ENCODE results near the gene KCNJ14.

Gene KCNJ14

GRCh38 chr19:48455171-48455907 is at the start of gene KCNJ14:
KCNJ14 (plus strand) TSS chr19:48455574; CDS start chr19:48461725, 6,151 bp downstream.
- DNase-seq = no peak

DNA sequence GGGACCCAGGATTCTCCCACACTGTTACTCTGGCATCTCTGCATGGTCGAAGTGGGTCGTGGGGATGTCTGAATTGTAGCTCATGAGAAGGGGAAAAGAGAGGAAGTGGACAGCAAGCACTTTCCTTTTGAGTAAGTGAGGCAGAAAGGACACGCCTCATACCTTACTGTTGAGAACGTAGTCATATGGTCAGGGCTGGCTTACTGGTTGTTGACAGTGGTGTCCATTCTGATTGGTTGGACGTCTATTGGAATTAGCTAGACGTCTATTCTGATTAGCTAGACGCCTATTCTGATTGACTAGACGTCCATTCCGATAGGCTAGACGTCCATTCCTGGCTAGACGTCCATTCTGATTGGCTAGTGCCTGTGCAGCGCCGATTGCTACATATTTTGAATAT is 49.5 kb upstream of the KCNJ14 start:
- DNase-seq = no peak

GRCh38 chr19:48413879-48414587 is 41.3 kb upstream of the KCNJ14 start:
- DNase-seq = no peak

- peak; percentile 68 to 69 for DNase-seq
Observed at GRCh38 chr19:48415395-48415794, 40.0 kb upstream of the KCNJ14 start.

DNA sequence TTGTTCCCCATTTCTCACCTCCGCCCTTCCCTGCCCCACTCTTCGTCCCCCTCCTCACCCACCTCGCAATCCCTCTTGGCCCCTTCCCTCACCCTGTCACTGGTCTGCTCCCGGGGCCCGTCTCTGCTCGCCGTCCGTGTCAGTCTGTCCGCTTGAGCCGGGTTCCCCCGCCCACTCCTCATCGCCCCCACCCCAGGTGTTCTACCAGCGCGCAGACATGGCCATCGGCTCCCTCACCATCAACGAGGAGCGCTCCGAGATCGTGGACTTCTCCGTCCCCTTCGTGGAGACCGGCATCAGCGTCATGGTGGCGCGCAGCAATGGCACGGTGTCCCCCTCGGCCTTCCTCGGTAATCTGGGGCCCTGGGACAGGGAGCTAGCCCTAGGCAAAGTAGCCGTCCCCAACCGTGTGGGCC is 39.6 kb upstream of the KCNJ14 start:
- DNase-seq = no peak

DNA sequence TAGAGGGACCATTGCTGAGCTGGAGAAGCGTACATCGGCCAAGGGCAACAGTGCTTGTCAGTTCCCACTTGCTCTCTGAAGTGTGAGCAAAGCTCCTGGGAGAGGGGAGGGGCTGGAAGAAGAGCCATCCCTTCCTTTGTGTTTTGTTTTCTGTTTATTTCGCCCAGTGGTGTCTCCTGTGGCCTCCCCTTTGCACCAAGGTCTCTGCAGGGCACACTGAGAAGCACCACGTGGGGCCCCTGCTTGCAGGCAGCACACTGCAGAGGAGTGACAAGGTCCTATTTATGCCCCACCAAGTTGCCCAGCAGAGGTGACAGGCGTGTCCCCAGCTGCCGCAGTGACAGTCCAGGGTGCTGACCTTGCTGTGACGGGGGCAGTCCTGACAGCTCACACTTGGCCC is 38.0 kb upstream of the KCNJ14 start:
- no peak for DNase-seq

DNA sequence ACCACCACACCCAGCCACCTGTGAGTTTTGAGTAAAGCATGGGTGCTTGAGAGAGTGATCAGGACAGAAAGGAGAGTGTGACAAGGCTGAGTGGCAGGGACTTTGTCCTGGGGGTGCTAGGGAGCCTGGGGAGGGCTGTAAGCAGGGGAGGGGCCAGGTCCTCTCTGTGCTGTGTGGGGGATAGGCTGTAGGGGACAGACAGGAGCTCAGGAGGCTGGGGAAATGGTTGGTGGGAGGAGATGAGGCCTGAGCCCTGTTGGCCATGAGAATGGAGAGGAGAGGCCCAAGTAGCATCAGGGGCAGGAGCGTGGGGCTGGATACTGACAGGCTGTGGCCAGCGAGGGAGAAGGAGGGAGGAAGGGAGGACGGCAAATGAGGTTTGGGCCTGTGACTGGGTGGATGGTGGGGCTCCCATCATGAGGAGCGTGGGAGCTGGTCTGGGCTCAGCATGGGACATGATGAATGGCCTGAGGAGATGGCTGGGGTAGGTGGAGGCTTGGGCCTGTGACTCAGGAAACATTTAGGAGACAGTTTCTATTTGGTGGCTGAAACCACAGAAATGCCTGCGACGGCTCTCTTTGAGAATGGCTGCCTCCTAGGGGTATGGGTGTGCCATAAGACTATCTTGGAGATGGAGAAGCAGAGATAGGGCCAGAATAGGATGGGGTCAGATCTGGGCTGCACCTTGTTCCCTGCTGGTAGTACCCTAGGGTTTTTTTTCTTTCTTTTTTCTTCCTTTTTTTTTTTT is 36.9 kb upstream of the KCNJ14 start:
- DNase-seq = no peak

- DNase-seq = peak; percentile 61 to 66
Observed at GRCh38 chr19:48419158-48419920, 36.0 kb upstream of the KCNJ14 start.

- no peak for DNase-seq
Observed at GRCh38 chr19:48421548-48421947, 33.8 kb upstream of the KCNJ14 start.

- no peak for DNase-seq
Observed at GRCh38 chr19:48424694-48425219, 30.6 kb upstream of the KCNJ14 start.

- no peak for DNase-seq
Observed at GRCh38 chr19:48428670-48429069, 26.7 kb upstream of the KCNJ14 start.

DNA sequence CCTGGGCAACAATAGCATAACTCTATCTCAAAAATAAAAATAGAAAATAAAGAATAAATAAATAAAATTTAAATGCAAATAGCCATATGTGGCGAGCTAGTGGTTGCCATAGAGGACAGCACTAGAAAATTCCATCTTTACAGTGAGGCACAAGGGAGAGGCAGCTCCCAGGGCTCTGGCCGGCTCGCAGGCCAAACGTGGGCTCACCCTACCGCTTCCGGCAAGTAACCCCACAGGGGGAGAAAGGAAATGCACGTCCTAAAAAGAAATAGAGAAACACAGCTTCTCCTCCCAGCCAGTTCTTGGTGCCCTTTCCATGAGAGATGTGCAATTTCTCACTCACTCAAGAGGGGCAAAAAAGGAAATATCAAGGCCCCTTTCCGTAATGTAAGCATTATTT is 22.0 kb upstream of the KCNJ14 start:
- no peak for DNase-seq

DNA sequence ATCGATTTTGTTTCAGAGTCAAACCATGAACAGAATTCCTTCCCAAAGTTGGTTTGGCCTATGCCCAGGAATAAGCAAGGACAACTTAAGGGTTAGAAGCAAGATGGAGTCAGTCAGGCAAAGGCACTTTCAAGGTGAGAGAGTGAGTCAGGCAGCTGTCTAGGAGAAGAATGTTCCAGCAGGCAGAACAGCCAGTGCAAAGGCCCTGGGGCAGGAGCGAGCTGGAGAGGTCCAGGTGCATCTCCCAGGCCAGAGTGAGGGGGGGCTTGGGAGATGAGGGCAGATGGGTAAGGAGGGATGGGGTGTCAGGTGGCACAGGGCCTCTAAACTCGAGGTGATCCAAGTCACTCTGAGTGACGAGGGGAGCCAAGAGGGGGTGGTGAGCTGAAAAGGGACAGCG is 18.8 kb upstream of the KCNJ14 start:
- DNase-seq = no peak

- no peak for DNase-seq
Observed at GRCh38 chr19:48441360-48442050, 13.9 kb upstream of the KCNJ14 start.

DNA sequence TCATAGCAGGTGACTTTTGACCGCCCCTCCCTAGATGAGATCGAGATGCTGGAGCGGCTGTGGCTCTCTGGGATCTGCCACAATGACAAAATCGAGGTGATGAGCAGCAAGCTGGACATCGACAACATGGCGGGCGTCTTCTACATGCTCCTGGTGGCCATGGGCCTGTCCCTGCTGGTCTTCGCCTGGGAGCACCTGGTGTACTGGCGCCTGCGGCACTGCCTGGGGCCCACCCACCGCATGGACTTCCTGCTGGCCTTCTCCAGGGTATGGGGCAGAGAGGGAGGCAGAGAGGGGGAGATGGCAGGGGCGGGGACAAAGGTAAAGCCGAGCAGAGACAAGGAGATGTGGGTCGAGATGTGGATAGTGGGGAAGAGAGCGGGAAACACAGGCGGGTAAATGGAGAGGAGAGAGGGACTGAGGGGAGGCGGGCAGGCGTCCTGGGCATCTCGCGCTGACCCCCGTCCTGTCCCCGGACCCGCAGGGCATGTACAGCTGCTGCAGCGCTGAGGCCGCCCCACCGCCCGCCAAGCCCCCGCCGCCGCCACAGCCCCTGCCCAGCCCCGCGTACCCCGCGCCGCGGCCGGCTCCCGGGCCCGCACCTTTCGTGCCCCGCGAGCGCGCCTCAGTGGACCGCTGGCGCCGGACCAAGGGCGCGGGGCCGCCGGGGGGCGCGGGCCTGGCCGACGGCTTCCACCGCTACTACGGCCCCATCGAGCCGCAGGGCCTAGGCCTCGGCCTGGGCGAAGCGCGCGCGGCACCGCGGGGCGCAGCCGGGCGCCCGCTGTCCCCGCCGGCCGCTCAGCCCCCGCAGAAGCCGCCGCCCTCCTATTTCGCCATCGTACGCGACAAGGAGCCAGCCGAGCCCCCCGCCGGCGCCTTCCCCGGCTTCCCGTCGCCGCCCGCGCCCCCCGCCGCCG is 13.0 kb upstream of the KCNJ14 start:
- DNase-seq = no peak

- no peak for DNase-seq
Observed at GRCh38 chr19:48443256-48443655, 12.1 kb upstream of the KCNJ14 start.

DNA sequence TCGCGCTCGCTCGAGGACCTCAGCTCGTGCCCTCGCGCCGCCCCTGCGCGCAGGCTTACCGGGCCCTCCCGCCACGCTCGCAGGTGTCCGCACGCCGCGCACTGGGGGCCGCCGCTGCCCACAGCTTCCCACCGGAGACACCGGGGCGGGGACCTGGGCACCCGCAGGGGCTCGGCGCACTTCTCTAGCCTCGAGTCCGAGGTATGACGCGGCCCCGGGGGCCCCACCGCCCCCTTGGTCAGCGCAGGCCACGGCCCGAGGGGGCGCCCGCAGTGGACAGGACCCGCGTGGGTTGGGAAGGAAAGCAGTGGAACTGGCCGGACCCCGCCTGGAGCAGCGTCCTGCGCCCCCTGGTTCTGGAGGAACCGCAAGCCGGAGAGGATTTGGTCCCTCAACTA is 11.6 kb upstream of the KCNJ14 start:
- DNase-seq = no peak

GRCh38 chr19:48444129-48444935 is 11.0 kb upstream of the KCNJ14 start:
- no peak for DNase-seq

DNA sequence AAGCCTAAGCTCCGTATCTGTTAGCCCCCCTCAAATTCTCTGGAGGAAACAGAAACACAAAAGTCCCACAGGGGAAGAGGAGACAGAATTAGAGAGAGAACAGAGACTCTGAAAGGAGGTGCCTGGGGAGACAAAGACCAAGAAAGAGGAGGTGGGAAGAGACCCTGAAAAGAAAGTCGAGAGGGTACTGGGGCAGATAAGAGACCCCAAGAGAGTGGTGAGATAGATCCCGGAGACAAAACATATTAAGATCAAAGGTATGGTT is 10.5 kb upstream of the KCNJ14 start:
- DNase-seq = no peak

DNA sequence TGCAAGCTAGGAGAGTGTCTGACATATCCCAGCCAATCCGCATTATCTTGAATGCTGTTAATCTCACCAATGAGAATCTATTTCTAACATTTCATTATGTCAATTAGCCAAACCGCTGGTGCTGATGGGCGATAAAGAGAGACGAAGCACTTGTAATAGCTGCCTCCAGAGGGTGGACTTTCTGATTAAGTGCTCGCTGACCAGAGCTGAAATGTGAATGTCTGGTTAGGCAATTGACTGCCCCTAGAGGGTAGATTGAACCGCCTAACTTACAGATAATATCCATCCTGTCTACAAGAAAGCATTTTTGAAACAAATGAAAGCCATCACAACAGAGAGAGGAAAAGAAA is 10.1 kb upstream of the KCNJ14 start:
- no peak for DNase-seq
